HepG2 (cell line): ENCODE measurements around the gene VSIG10L. TPM values are rescaled to one million over a fixed set of nuclear protein-coding genes. Genes with fewer than 3 reads are reported as not detected.

Source experiments
- AGO1 ChIP-seq: fragments of 200-400 bp; formaldehyde crosslinking; IDR thresholded peaks from 2 replicates; pipeline ENCODE4 v1.6.1; 2017; ENCODE audit warnings: mild to moderate bottlenecking, low read depth, low read length, moderate library complexity; ENCODE audit not compliant: poor library complexity, severe bottlenecking
- BCL3 ChIP-seq: sonication (generic); formaldehyde crosslinking; IDR thresholded peaks from 2 replicates; pipeline ENCODE4 v1.5.1; 2020; ENCODE audit warnings: mild to moderate bottlenecking, missing genetic modification reagents, moderate library complexity
- BRCA1 ChIP-seq: sonication (generic); formaldehyde crosslinking; IDR thresholded peaks from 2 replicates; pipeline ENCODE4 v1.4.0; 2020; ENCODE audit warnings: missing genetic modification reagents
- CCAR2 ChIP-seq: fragments of 200-400 bp; formaldehyde crosslinking; optimal IDR thresholded peaks from 2 replicates; pipeline ENCODE3; 2018; ENCODE audit warnings: low read depth, mild to moderate bottlenecking, low read length, moderate library complexity
- CTCF ChIP-seq: sonication (generic); formaldehyde crosslinking; IDR thresholded peaks from 2 replicates; pipeline ENCODE4 v1.5.0; 2020; ENCODE audit warnings: mild to moderate bottlenecking, missing genetic modification reagents, moderate library complexity
- E2F5 ChIP-seq: sonication (generic); formaldehyde crosslinking; conservative IDR thresholded peaks from 2 replicates; pipeline ENCODE4 v1.4.0; 2020; ENCODE audit warnings: missing genetic modification reagents
- HMGA1 ChIP-seq: sonication (generic); formaldehyde crosslinking; conservative IDR thresholded peaks from 2 replicates; pipeline ENCODE4 v1.4.0; 2020; ENCODE audit warnings: missing genetic modification reagents
- HOXD1 ChIP-seq: sonication (generic); formaldehyde crosslinking; IDR thresholded peaks from 2 replicates; pipeline ENCODE4 v1.5.0; 2020; ENCODE audit warnings: missing genetic modification reagents
- JUN ChIP-seq: sonication (generic); formaldehyde crosslinking; IDR thresholded peaks from 2 replicates; pipeline ENCODE4 v1.4.0; 2020; ENCODE audit warnings: mild to moderate bottlenecking, missing genetic modification reagents
- MBNL3 ChIP-seq: fragments of 250-450 bp; sonication (Bioruptor Pico); conservative IDR thresholded peaks from 2 replicates; pipeline ENCODE4 v1.8.0; 2022; ENCODE audit warnings: mild to moderate bottlenecking, inconsistent platforms
- MTF2 ChIP-seq: sonication (generic); formaldehyde crosslinking; IDR thresholded peaks from 2 replicates; pipeline ENCODE4 v1.5.0; 2020; ENCODE audit warnings: missing genetic modification reagents, borderline replicate concordance
- NAIF1 ChIP-seq: sonication (generic); formaldehyde crosslinking; IDR thresholded peaks from 2 replicates; pipeline ENCODE4 v1.5.0; 2020; ENCODE audit warnings: mild to moderate bottlenecking, missing genetic modification reagents, borderline replicate concordance
- NFKBIZ ChIP-seq: IDR thresholded peaks from 2 replicates; pipeline ENCODE4 v1.6.1; 2018; ENCODE audit warnings: missing genetic modification reagents, missing compliant biosample characterization
- SIN3B ChIP-seq: fragments of 150-350 bp; IDR thresholded peaks from 2 replicates; pipeline ENCODE4 v1.6.1; 2014; ENCODE audit warnings: low read length
- TCF7L2 ChIP-seq: IDR thresholded peaks from 2 replicates; pipeline ENCODE4 v1.6.1; 2011; ENCODE audit warnings: mild to moderate bottlenecking, low read depth, low read length, moderate library complexity
- THAP11 ChIP-seq: IDR thresholded peaks from 2 replicates; pipeline ENCODE4 v1.6.1; 2016; ENCODE audit warnings: missing biosample characterization, missing genetic modification reagents
- ZNF142 ChIP-seq: sonication (generic); formaldehyde crosslinking; IDR thresholded peaks from 2 replicates; pipeline ENCODE4 v1.4.0; 2020; ENCODE audit warnings: missing genetic modification reagents
- ZSCAN25 ChIP-seq: sonication (generic); formaldehyde crosslinking; IDR thresholded peaks from 2 replicates; pipeline ENCODE4 v1.8.0; 2022; ENCODE audit warnings: mild to moderate bottlenecking, missing genetic modification reagents
- polyA plus RNA-seq, 8 experiments: library from polyadenylated mRNA; depleted of rRNA in 3 of 8; stranded (reverse) in 7 of 8; unstranded in 1 of 8; fragments of >200 nt; fragmentation: Illumina TruSeq in 4 of 8; extraction: Trizol in 4 of 8; gene quantifications; 2 replicates each; pipeline versions ENCODE4 v1.2.1 to v1.2.3, GENCODE V29; 2011 to 2016; ENCODE audit warnings: low read depth in 4 of 8, missing spikeins in 1 of 8, mixed read lengths in 1 of 8; ENCODE audit not compliant: insufficient read depth in 1 of 8
- total RNA-seq, 5 experiments: library from RNA; depleted of rRNA; stranded (reverse); fragments of >200 nt; fragmentation: Illumina TruSeq; extraction: Trizol; gene quantifications; 2 replicates each; pipeline ENCODE4 v1.2.3, GENCODE V29; 2016; ENCODE audit warnings: low read depth in 1 of 5
- TF ChIP-seq, protein P1 (sequence below): sonication (generic); formaldehyde crosslinking; IDR thresholded peaks from 2 replicates; pipeline ENCODE4 v1.4.0; 2020; ENCODE audit warnings: missing genetic modification reagents

Gene VSIG10L
- total and polyA plus RNA-seq, 2 of the 13 experiments (the other 11 are each of a cell fraction or from before 2014, with no cell fraction given), result 2.7 to 8.5 TPM

GRCh38 chr19:51354103-51354741 is 12.3 kb upstream of the VSIG10L start (continued):
- TF ChIP-seq ZNF142 (CRISPR knock-in tag) (no peak), JUN (no peak), E2F5 (CRISPR knock-in tag) (no peak), TCF7L2 (no peak), HMGA1 (no peak), THAP11 (no peak), BRCA1 (no peak), NAIF1 (CRISPR knock-in tag) (no peak; the same call in 1 of the 2 replicates), MBNL3 (CRISPR knock-in tag) (no peak), CTCF (CRISPR knock-in tag) (peak; percentile 63), AGO1 (no peak), MTF2 (CRISPR knock-in tag) (no peak), SIN3B (no peak), CCAR2 (no peak), BCL3 (CRISPR knock-in tag) (0 out of 2 replicates have a peak, but pooled peaks have one; percentile 17), HOXD1 (CRISPR knock-in tag) (no peak), ZSCAN25 (CRISPR knock-in tag) (no peak; the same call in 1 of the 2 replicates), NFKBIZ (CRISPR knock-in tag) (no peak)
- TF ChIP-seq, protein P1, sequence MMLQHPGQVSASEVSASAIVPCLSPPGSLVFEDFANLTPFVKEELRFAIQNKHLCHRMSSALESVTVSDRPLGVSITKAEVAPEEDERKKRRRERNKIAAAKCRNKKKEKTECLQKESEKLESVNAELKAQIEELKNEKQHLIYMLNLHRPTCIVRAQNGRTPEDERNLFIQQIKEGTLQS (CRISPR knock-in tag), result no peak
